Tibial nerve (tissue), 4 donors: ENCODE data around the gene RTN4.

Source experiments
- EP300 ChIP-seq, 2 donors: sonication (generic); formaldehyde crosslinking; IDR thresholded peaks; one replicate each; pipeline ENCODE4 v1.6.1; 2017; ENCODE audit warnings: antibody characterized with exemption in 2 of 2, mild to moderate bottlenecking in 1 of 2
- POLR2A ChIP-seq, 2 donors: fragments of 450-650 bp; IDR thresholded peaks; one replicate each; pipeline ENCODE4 v1.6.1; 2017; ENCODE audit warnings: antibody characterized with exemption in 2 of 2, mild to moderate bottlenecking in 2 of 2, moderate library complexity in 2 of 2
- TF ChIP-seq, protein P1 (sequence below), 5 experiments: fragments of 200-600 bp in 3 of 5; fragments of 450-650 bp in 2 of 5; sonication (generic) in 3 of 5; IDR thresholded peaks; one replicate each; pipeline ENCODE4 v1.5.1; 2016 to 2019; ENCODE audit warnings: antibody characterized with exemption in 5 of 5, mild to moderate bottlenecking in 3 of 5, moderate library complexity in 2 of 5

DNA sequence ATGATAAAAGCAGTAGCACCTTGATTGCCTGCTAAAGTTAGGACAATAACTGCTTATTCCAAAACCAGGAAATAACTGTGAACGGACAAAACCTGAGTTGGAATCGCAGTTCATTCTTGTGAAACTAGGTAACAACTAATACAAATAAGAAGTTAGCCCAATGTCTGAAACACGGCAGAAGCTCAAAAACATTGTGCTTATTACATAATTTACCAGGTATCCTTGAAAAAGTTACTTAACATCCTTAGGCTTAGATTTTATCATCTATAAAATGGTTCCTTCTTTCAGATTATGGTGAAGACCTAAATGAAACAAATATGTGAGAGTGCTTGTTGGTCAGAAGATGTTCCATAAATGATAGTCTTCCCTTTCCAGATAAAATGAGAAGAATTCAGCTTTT is 32.4 kb downstream of the RTN4 start:
- TF ChIP-seq, protein P1, sequence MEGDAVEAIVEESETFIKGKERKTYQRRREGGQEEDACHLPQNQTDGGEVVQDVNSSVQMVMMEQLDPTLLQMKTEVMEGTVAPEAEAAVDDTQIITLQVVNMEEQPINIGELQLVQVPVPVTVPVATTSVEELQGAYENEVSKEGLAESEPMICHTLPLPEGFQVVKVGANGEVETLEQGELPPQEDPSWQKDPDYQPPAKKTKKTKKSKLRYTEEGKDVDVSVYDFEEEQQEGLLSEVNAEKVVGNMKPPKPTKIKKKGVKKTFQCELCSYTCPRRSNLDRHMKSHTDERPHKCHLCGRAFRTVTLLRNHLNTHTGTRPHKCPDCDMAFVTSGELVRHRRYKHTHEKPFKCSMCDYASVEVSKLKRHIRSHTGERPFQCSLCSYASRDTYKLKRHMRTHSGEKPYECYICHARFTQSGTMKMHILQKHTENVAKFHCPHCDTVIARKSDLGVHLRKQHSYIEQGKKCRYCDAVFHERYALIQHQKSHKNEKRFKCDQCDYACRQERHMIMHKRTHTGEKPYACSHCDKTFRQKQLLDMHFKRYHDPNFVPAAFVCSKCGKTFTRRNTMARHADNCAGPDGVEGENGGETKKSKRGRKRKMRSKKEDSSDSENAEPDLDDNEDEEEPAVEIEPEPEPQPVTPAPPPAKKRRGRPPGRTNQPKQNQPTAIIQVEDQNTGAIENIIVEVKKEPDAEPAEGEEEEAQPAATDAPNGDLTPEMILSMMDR (IDR thresholded peaks at IDR 0.05), result no peak
- TF ChIP-seq POLR2A (IDR thresholded peaks at IDR 0.05), result no peak
- no peak for TF ChIP-seq EP300 (IDR thresholded peaks at IDR 0.05)
